HG03175 (cell line): ENCODE measurements around the gene PPIL1.

Source experiments
- ATAC-seq: cut with Tn5 transposase; IDR thresholded peaks from one replicate; pipeline ENCODE4 v1.9.1; 2021; ENCODE audit warnings: mild to moderate bottlenecking, moderate library complexity; ENCODE audit not compliant: unreplicated experiment

PPIL1 gene

DNA sequence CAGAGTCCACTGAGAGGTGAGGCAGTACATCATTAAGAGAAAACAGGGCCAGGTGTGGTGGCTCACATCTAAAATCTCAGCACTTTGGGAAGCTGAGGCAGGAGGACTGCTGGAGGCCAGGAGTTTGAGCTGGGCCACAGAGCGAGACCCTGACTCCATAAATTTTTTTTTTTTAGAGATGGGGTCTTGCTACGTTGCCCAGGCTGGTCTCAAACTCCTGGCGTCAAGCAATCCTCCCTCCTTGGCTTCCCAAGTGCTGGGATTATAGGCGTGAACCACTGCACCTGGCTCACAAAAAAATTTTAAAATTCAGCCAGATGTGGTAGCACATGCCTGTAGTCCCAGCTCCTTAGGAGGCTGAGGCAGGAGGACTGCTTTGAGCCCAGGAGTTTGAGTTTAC lies 17.3 kb downstream of the PPIL1 start:
- no peak for ATAC-seq

- no peak for ATAC-seq
Measured at GRCh38 chr6:36856277-36856676, 18.3 kb downstream of the PPIL1 start.

DNA sequence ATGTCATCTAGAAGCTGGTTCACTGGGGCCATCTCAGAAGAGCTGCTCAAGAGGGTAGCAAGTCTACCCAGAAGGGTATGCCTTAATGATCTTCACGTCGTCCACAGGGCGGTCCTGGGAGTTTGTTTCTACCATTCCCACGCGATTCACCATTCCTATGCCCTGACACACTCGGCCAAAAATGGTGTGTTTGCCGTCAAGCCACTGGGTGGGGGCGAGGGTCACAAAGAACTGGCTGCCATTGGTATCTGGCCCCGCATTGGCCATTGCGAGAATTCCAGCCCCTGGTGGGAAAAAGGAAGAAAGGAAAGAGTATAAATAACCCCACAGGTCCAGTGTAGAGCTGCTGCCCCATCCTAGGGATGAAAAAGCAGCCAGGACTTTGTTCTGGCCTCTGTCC lies 18.9 kb downstream of the PPIL1 start:
- no peak for ATAC-seq

DNA sequence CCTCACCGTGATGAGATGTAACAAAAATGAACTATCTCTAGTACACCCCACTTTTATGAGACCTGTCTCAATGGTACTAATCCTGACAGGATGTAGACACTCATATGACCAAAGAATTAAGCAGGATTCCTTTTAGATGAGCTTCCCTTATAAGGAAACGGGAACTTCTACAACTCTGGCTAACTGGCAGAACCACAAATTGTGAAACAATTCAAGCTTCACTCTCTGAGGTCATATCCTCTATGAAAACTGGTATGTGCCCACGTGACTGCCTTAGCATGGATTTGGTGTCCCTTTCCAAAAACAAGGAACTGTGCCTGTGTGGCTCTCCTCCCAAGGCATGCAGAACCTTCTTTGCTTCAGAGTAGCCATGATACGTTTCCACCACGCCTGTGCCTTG lies 21.3 kb downstream of the PPIL1 start:
- ATAC-seq, result no peak

- no peak for ATAC-seq
Measured at GRCh38 chr6:36852481-36853147, 22.0 kb downstream of the PPIL1 start.

- no peak for ATAC-seq
Measured at GRCh38 chr6:36851626-36852025, 23.0 kb downstream of the PPIL1 start.

DNA sequence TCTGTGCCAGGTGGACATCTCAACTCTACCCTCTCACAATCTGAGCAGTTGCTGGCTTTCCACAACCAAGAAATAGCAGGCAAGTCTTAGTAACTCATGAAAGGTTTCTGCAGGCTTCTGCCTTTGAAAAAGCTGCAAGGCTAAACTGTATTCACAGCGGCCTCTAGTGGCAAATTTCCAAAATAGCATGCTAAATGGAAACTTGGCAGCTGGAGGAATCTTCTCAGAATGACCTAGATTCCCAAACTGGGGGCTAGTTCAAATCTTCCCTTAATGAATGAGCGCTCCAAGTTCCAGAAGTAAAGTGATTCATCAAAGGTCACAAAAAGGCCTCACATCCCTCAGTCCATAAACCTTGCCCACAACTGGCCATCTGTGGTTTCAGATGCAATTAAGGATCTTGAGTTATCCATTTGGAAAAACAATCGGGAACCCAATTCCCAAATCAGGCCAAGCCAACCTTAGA lies 23.4 kb downstream of the PPIL1 start:
- ATAC-seq, result no peak

DNA sequence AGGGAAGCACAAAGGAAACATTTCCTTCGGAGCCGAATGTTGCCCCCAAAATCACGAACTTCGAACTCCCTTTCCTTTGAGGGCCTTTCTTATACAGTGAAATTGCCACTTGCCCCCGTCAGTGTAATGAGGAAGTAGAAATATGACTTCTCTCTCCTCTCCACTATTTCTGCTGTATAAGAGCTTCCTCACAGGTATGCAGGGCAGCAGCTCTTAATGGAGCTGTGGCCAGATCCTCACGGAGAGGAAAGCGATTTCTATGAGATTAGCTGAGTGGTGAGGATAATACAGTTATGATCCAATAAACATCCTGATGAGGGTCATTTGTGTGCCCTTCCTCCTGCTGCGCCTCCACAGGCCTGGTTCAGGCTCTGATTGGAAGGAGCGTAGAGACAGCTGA lies 24.6 kb downstream of the PPIL1 start:
- no peak for ATAC-seq

GRCh38 chr6:36848658-36849441 lies 25.8 kb downstream of the PPIL1 start:
- ATAC-seq, result no peak

DNA sequence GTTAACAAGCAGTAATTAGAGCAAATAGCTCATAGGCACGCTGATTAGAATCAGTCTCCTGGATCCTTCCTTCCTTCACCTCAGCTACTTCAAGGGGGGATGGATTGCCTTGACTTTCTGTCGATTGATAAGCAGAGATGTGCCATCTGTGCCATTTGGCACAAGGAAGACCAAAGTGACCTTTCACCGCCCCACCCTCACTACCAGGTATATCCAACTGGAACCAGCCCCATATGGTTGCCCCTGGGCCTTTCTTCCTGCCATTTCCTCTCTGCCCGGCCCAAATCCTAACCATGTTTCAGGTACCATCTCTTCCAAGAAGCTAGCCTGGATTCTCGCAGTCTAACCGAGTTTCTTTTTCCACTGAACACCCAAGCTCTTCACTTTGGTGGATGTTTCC lies 26.6 kb downstream of the PPIL1 start:
- ATAC-seq, result no peak

DNA sequence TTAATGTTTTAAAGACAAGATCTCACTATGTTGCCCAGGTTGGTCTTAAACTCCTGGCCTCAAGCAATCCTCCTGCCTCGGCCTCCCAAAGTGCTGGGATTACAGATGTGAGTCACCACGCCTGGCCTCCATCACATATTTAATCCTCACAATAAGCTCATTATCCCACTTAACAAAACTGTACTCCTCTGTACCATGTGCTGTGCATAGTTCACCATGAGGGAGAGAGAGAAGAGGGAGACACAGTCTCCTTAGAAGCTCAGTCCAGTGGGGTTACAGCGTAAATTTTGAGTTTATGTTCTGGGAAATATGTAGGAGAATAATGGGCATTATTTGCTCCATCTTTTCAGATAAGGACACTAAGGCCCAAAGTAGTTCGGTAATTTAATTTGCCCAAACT lies 27.5 kb downstream of the PPIL1 start:
- no peak for ATAC-seq

GRCh38 chr6:36845233-36845632 lies 29.4 kb downstream of the PPIL1 start:
- ATAC-seq, result no peak

DNA sequence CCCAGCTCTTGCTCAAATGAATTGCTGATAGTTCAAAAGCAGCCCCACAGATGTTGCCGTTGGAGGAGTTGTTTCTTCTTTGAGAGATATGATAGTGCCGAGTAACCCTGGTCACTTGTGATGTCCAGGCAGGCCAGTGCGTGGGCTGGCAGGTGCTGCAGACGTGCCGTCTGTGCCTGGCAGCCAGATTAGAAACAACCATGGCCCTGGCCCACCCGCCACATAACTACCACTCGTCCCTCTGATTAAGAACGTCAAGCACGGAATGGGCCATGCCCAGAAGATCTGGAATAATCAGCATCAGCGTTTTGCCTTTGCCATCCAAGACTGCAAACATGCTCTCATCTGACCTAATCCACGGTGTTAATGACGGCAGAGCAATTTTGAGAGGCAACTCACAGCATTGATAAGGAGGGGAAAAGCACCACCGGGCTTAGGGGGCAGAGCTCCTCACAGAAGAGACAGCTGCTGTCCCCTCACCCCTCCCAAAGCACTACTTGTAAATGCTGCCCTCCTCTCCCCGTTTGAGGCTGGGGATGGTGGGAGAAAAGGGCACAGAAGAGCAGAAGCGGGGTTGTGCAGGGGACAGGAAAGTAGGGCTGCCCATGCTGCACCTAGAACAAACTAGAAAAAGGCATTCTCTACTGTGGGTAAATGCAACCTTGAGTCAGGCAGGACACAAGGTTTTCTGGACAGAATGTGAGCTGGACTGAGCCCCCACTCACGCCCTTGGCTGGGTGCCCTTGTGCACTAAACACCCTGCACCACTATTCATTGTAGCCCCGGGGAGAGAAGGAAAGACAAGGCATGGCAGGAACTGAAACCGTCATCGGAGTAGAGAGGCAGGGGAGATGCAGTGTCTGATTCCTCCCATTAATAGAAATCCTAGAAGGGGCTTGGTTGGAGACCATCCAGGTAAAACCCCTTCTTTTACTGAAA lies 30.1 kb downstream of the PPIL1 start:
- ATAC-seq, result no peak

GRCh38 chr6:36843170-36843569 lies 31.4 kb downstream of the PPIL1 start:
- no peak for ATAC-seq

- ATAC-seq, result no peak
Measured at GRCh38 chr6:36841756-36842155, 32.8 kb downstream of the PPIL1 start.

- no peak for ATAC-seq
Measured at GRCh38 chr6:36840432-36841403, 33.9 kb downstream of the PPIL1 start.

- ATAC-seq, result no peak
Measured at GRCh38 chr6:36839749-36840431, 34.7 kb downstream of the PPIL1 start.

- no peak for ATAC-seq
Measured at GRCh38 chr6:36838896-36839748, 35.5 kb downstream of the PPIL1 start, which contains the start of gene CPNE5. CPNE5 (minus strand) TSS chr6:36839444; CDS start chr6:36839377, 67 bp downstream.

GRCh38 chr6:36837686-36838085 lies 36.9 kb downstream of the PPIL1 start:
- ATAC-seq, result no peak
